CD8-positive, alpha-beta memory T cell (primary cell): ENCODE measurements around the gene GBP5. TPM values are rescaled to one million over a fixed set of nuclear protein-coding genes. Genes with fewer than 3 reads are reported as not detected.
A peak's percentile ranks its signal among the peaks of the same experiment; 100 is the strongest.
"Not testable (repeated sequence)": the region's sequence is repeated elsewhere in the genome, so short reads cannot be mapped to it uniquely, and the experiment has no call there.

Source experiments
- CTCF ChIA-PET: fragments of 350-600 bp; sonication (Branson Sonifier 250); formaldehyde crosslinking; loops from one replicate; lab custom pipeline; 2021; ENCODE audit warnings: antibody characterized with exemption; lab: Charles Lee
- POLR2A ChIA-PET: fragments of 350-600 bp; sonication (Branson Sonifier 250); formaldehyde crosslinking; loops from one replicate; lab custom pipeline; 2021; ENCODE audit warnings: antibody characterized with exemption; lab: Charles Lee
- DNase-seq, 5 donors: peaks; one replicate each; pipeline versions ENCODE4 v3.0.0 to v3.0.0-alpha.2; 2020 to 2022; ENCODE audit warnings: mixed read lengths in 1 of 5
- H3K27ac ChIP-seq: one replicate; pipeline ENCODE4 v1.7.0; 2013; ENCODE audit warnings: low read depth, mild to moderate bottlenecking, low read length, moderate library complexity
- H3K27me3 ChIP-seq: 2 replicates; pipeline ENCODE4 v1.7.0; 2013; ENCODE audit warnings: low read length, mild to moderate bottlenecking; ENCODE audit not compliant: insufficient read depth, poor library complexity, severe bottlenecking
- H3K36me3 ChIP-seq: 2 replicates; pipeline ENCODE4 v1.7.0; 2013; ENCODE audit warnings: mild to moderate bottlenecking, low read length, moderate library complexity; ENCODE audit not compliant: insufficient read depth
- H3K4me1 ChIP-seq: 2 replicates; pipeline ENCODE4 v1.7.0; 2013; ENCODE audit warnings: mild to moderate bottlenecking, low read length, moderate library complexity; ENCODE audit not compliant: insufficient read depth
- H3K4me3 ChIP-seq: 2 replicates; pipeline ENCODE4 v1.7.0; 2013; ENCODE audit warnings: mild to moderate bottlenecking, low read length
- H3K9me3 ChIP-seq: 2 replicates; pipeline ENCODE4 v1.7.0; 2013; ENCODE audit warnings: mild to moderate bottlenecking, low read length
- H3K27ac Mint-ChIP-seq, 8 donors: one replicate each; pipeline ENCODE4 v1.8.0; 2020 to 2021; ENCODE audit warnings: mixed read lengths in 8 of 8, mild to moderate bottlenecking in 6 of 8, inconsistent platforms in 3 of 8, moderate library complexity in 3 of 8
- H3K27me3 Mint-ChIP-seq, 2 donors: one replicate each; pipeline ENCODE4 v1.8.0; 2020 to 2021; ENCODE audit warnings: mixed read lengths in 2 of 2, mild to moderate bottlenecking in 1 of 2, moderate library complexity in 1 of 2
- H3K36me3 Mint-ChIP-seq, 3 donors: one replicate each; pipeline ENCODE4 v1.8.0; 2020 to 2021; ENCODE audit warnings: mixed read lengths in 3 of 3, inconsistent platforms in 1 of 3, mild to moderate bottlenecking in 1 of 3
- H3K4me1 Mint-ChIP-seq, 3 donors: one replicate each; pipeline ENCODE4 v1.8.0; 2020 to 2021; ENCODE audit warnings: mixed read lengths in 3 of 3, inconsistent platforms in 1 of 3, mild to moderate bottlenecking in 1 of 3
- H3K4me3 Mint-ChIP-seq, 7 donors: one replicate each; pipeline ENCODE4 v1.8.0; 2020 to 2021; ENCODE audit warnings: mixed read lengths in 7 of 7, mild to moderate bottlenecking in 6 of 7, moderate library complexity in 4 of 7, inconsistent platforms in 2 of 7
- H3K9me3 Mint-ChIP-seq, 5 donors: one replicate each; pipeline ENCODE4 v1.8.0; 2020 to 2022; ENCODE audit warnings: mixed read lengths in 5 of 5, mild to moderate bottlenecking in 3 of 5, moderate library complexity in 2 of 5, inconsistent platforms in 1 of 5
- polyA plus RNA-seq: library from polyadenylated mRNA; unstranded; fragments of 300-500 nt; fragmentation: Illumina TruSeq; gene quantifications from one replicate; pipeline ENCODE4 v1.2.3, GENCODE V29; 2021
- total RNA-seq, 2 experiments: library from RNA; stranded (reverse); gene quantifications; one replicate each; pipeline ENCODE4 v1.2.3, GENCODE V29; 2021

Gene GBP5
- total and polyA plus RNA-seq, 3 experiments from 2014 or later, result 67.2 to 180 (median 74.5) TPM

- Mint-ChIP-seq H3K36me3 (peaks cover 43 to 66% (median 45%) of the 10 kb centered on the region in 3 donors), H3K4me3 (peak overlapping the region in 5 of 7 donors; percentile 4 to 54 (median 30)), H3K27me3 (no peaks in the 10 kb centered on the region), H3K4me1 (peaks cover 69 to 79% (median 74%) of the 10 kb centered on the region in 3 donors), H3K27ac (peak overlapping the region; percentile 55 to 96 (median 88)), H3K9me3 (peaks cover 2 to 20% (median 15%) of the 10 kb centered on the region in 5 donors)
- H3K27ac ChIP-seq, result no peak overlapping the region
- H3K36me3 ChIP-seq, result peaks cover 16% of the 10 kb centered on the region
- peaks cover 45% of the 10 kb centered on the region for H3K4me1 ChIP-seq
- no peaks in the 10 kb centered on the region for H3K9me3 ChIP-seq
- ChIA-PET POLR2A (no interaction called here), CTCF (no interaction called here)
- DNase-seq, result no peak
- no peaks in the 10 kb centered on the region for H3K27me3 ChIP-seq
- H3K4me3 ChIP-seq, result no peak overlapping the region
Measured at GRCh38 chr1:89257041-89257440, 15.6 kb downstream of the GBP5 start.

- peaks cover 2 to 20% (median 15%) of the 10 kb centered on the region in 5 donors for H3K9me3 Mint-ChIP-seq
- H3K36me3 ChIP-seq, CTCF ChIA-PET, H3K27me3 ChIP-seq, POLR2A ChIA-PET, H3K27ac ChIP-seq, H3K4me3 Mint-ChIP-seq, DNase-seq, H3K27me3 Mint-ChIP-seq, H3K9me3 ChIP-seq, H3K4me3 ChIP-seq: not testable (repeated sequence)
- H3K27ac Mint-ChIP-seq, result peak overlapping the region in 3 of 8 donors; percentile 23 to 51 (median 27)
- peaks cover 69 to 79% (median 74%) of the 10 kb centered on the region in 3 donors for H3K4me1 Mint-ChIP-seq
- H3K36me3 Mint-ChIP-seq, result peaks cover 35 to 57% (median 48%) of the 10 kb centered on the region in 3 donors
- peaks cover 43% of the 10 kb centered on the region for H3K4me1 ChIP-seq
Measured at GRCh38 chr1:89255581-89255980, 17.1 kb downstream of the GBP5 start.

DNA sequence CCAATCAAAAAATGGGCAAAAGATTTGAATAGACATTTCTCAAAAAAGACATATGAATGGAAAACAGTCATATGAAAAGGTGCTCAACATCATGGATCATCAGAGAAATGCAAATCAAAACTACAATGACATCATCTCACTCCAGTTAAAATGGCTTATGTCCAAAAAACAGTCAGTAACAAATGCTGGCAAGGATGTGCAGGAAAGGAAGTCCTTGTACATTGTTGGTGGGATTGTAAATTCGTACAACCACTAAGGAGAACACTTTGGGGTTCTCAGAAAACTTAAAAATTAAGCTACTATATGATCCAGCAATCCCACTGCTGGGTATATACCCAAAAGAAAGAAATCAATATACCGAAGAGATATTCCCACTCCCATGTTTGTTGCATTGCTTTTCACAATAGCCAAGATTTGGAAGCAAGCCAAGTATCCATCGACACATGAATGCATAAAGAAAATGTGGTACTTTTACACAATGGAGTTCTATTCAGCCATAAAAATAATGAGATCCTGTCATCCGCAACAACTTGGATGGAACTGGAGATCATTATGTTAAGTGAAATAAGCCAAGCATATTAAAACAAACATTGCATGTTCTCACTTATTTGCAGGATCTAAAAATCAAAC lies 17.9 kb downstream of the GBP5 start:
- H3K4me1 Mint-ChIP-seq, result peaks cover 70 to 79% (median 74%) of the 10 kb centered on the region in 3 donors
- CTCF ChIA-PET, result no interaction called here
- H3K4me3 Mint-ChIP-seq, result no peak overlapping the region

GRCh38 chr1:89243046-89243445 lies 29.6 kb downstream of the GBP5 start:
- Histone ChIP-seq H3K4me3 (no peak overlapping the region), H3K36me3 (no peaks in the 10 kb centered on the region), H3K27ac (no peak overlapping the region), H3K27me3 (no peaks in the 10 kb centered on the region), H3K4me1 (peaks cover 7% of the 10 kb centered on the region), H3K9me3 (no peaks in the 10 kb centered on the region)
- Mint-ChIP-seq H3K27me3 (no peaks in the 10 kb centered on the region), H3K27ac (no peak overlapping the region), H3K36me3 (peaks cover 19 to 88% (median 40%) of the 10 kb centered on the region in 3 donors), H3K4me3 (no peak overlapping the region), H3K9me3 (peaks cover 8 to 51% (median 21%) of the 10 kb centered on the region in 5 donors), H3K4me1 (peaks cover 20 to 40% (median 23%) of the 10 kb centered on the region in 3 donors)
- no peak for DNase-seq
- ChIA-PET CTCF (no interaction called here), POLR2A (no interaction called here)

More for the DNA sequence above, 17.9 kb downstream of the GBP5 start:
- H3K4me3 ChIP-seq, result no peak overlapping the region
- H3K9me3 ChIP-seq, result no peaks in the 10 kb centered on the region
- H3K27me3 Mint-ChIP-seq, result no peaks in the 10 kb centered on the region
- DNase-seq, result no peak
- H3K27me3 ChIP-seq, result no peaks in the 10 kb centered on the region
- H3K27ac ChIP-seq, result no peak overlapping the region
- H3K9me3 Mint-ChIP-seq, result peaks cover 2 to 20% (median 15%) of the 10 kb centered on the region in 5 donors
- POLR2A ChIA-PET, result interaction anchor here (0.5 kb wide), 1 partner anchor 366 kb away, joined by 9 read pairs; no protein-coding TSS in a partner anchor
- H3K36me3 Mint-ChIP-seq, result peaks cover 33 to 57% (median 55%) of the 10 kb centered on the region in 3 donors
- peaks cover 43% of the 10 kb centered on the region for H3K4me1 ChIP-seq
- peak overlapping the region in 5 of 8 donors; percentile 8 to 78 (median 40) for H3K27ac Mint-ChIP-seq
- no peaks in the 10 kb centered on the region for H3K36me3 ChIP-seq

Other genes starting within 250 kb of the GBP5 start
- gene GBP3, start 250.0 kb downstream of the GBP5 start, total RNA-seq, result 10 to 100 TPM in 1 of 2 experiments, 1 to 10 TPM in 1; 8.4 to 12.1 TPM
- 16.8 TPM for gene GBP3, start 250.0 kb downstream of the GBP5 start, polyA plus RNA-seq
- 10 to 100 TPM; 52.1 to 53.0 TPM for gene GBP1, start 207.7 kb downstream of the GBP5 start, total RNA-seq
- gene GBP1, start 207.7 kb downstream of the GBP5 start, polyA plus RNA-seq, result 77.4 TPM
- 100 to 1,000 TPM; 155 to 165 TPM for gene GBP2, start 146.7 kb downstream of the GBP5 start, total RNA-seq
- 148 TPM for gene GBP2, start 146.7 kb downstream of the GBP5 start, polyA plus RNA-seq
- under 1 TPM; 0.09 to 0.13 TPM for gene GBP7, start 96.9 kb downstream of the GBP5 start, total RNA-seq
- not detected for gene GBP7, start 96.9 kb downstream of the GBP5 start, polyA plus RNA-seq
- 10 to 100 TPM; 24.2 to 26.6 TPM for gene GBP4, start 73.9 kb downstream of the GBP5 start, total RNA-seq
- 48.3 TPM for gene GBP4, start 73.9 kb downstream of the GBP5 start, polyA plus RNA-seq
- gene GBP6, start 91.2 kb upstream of the GBP5 start, total RNA-seq, result under 1 TPM; 0.13 to 0.22 TPM
- gene GBP6, start 91.2 kb upstream of the GBP5 start, polyA plus RNA-seq, result 0.63 TPM